Kidney (tissue), 14 donors: ENCODE data around the gene ITPK1. TPM values are rescaled to one million over a fixed set of nuclear protein-coding genes. Genes with fewer than 3 reads are reported as not detected.

ENCODE experiments used
- DNase-seq, 5 donors: peaks; one replicate each; pipeline ENCODE4 v3.0.0-alpha.2; 2013 to 2020
- FAIRE-seq: peaks from 2 replicates; lab custom pipeline; 2012; peaks lifted over from hg19 to GRCh38; lab: Jason Lieb, UNC
- H3K27ac ChIP-seq, 2 donors: one replicate each; pipeline ENCODE4 v1.7.0; 2013; ENCODE audit warnings: low read depth in 2 of 2, low read length in 2 of 2, inconsistent platforms in 1 of 2
- H3K27me3 ChIP-seq: one replicate; pipeline ENCODE4 v1.7.1; 2013; ENCODE audit warnings: low read length, inconsistent platforms; ENCODE audit not compliant: control insufficient read depth, insufficient read depth
- H3K36me3 ChIP-seq, 3 donors: one replicate each; pipeline versions ENCODE4 v1.7.0 to v1.7.1; 2013; ENCODE audit warnings: low read length in 3 of 3, control low read depth in 1 of 3, inconsistent platforms in 1 of 3; ENCODE audit not compliant: insufficient read depth in 3 of 3, control insufficient read depth in 2 of 3
- H3K4me1 ChIP-seq, 3 donors: one replicate each; pipeline versions ENCODE4 v1.7.0 to v1.7.1; 2013; ENCODE audit warnings: low read length in 3 of 3, inconsistent platforms in 1 of 3, low read depth in 1 of 3; ENCODE audit not compliant: control insufficient read depth in 2 of 3, insufficient read depth in 2 of 3
- H3K4me3 ChIP-seq, 3 donors: one replicate each; pipeline versions ENCODE4 v1.7.0 to v1.8.1; 2013; ENCODE audit warnings: low read length in 3 of 3, control low read depth in 1 of 3, inconsistent platforms in 1 of 3
- H3K9ac ChIP-seq, 3 donors: one replicate each; pipeline versions ENCODE4 v1.7.0 to v1.7.1; 2013; ENCODE audit warnings: low read length in 3 of 3, control low read depth in 1 of 3, inconsistent platforms in 1 of 3
- H3K9me3 ChIP-seq, 3 donors: one replicate each; pipeline versions ENCODE4 v1.7.0 to v1.7.1; 2013; ENCODE audit warnings: low read length in 3 of 3, control low read depth in 1 of 3, inconsistent platforms in 1 of 3; ENCODE audit not compliant: control insufficient read depth in 2 of 3, insufficient read depth in 1 of 3
- intact Hi-C: fragments of 100-400 bp; cut with DNase I; formaldehyde crosslinking; loops from one replicate; pipeline ENCODE4 v1.11.1; 2022
- polyA plus RNA-seq: library from polyadenylated mRNA; stranded (reverse); fragments of 350-450 nt; fragmentation: Illumina TruSeq; extraction: RNeasy Lipid Tissue Mini Kit (QIAGEN cat#74804); gene quantifications from one replicate; pipeline ENCODE4 v1.2.3, GENCODE V29; 2014; ENCODE audit warnings: low read depth, low replicate concordance; ENCODE audit not compliant: insufficient read depth
- total RNA-seq: library from RNA; stranded (reverse); fragmentation: NEBNext Ultra II Directional; extraction: Animal tissue kit (Norgen Biotek cat#: 25700); gene quantifications from one replicate; pipeline ENCODE4 v1.2.1, GENCODE V29; 2021
- TF ChIP-seq, protein P1 (sequence below): IDR thresholded peaks from 3 replicates; pipeline ENCODE4 v1.5.1; 2012; ENCODE audit warnings: mild to moderate bottlenecking, moderate library complexity, borderline replicate concordance; ENCODE audit not compliant: insufficient read depth; ENCODE audit errors: extremely low read depth
- donor health status: control.
- donor health status: control.
- donor health status: control.
- donor health status: control.
- donor health status: control.
- donor health status: DM: yes; HTN: yes; CAD: no.
- donor health status: Normal renal cell carcinoma (clear cell type).

The ITPK1 gene
- total and polyA plus RNA-seq, 2 donors from 2014 or later: 43.6 to 92.0 TPM

DNA sequence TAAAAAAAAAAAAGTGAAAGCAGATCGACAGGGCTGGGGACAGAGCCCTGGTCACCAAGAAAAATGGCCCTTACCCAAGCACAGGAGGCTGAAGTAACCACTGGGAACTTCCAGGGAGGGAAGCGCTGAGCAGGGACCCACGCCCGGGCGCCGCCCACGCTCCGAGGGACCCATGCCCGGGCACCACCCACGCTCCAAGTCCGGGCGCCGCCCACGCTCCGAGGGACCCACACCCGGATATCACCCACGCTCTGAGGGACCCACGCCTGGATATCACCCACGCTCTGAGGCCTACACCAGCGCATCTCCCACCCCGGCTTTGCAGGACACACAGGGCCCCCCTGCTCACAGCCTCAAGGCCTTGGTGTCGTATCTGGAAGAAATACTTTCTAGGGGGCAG is 167.1 kb downstream of the ITPK1 start:
- TF ChIP-seq, protein P1, sequence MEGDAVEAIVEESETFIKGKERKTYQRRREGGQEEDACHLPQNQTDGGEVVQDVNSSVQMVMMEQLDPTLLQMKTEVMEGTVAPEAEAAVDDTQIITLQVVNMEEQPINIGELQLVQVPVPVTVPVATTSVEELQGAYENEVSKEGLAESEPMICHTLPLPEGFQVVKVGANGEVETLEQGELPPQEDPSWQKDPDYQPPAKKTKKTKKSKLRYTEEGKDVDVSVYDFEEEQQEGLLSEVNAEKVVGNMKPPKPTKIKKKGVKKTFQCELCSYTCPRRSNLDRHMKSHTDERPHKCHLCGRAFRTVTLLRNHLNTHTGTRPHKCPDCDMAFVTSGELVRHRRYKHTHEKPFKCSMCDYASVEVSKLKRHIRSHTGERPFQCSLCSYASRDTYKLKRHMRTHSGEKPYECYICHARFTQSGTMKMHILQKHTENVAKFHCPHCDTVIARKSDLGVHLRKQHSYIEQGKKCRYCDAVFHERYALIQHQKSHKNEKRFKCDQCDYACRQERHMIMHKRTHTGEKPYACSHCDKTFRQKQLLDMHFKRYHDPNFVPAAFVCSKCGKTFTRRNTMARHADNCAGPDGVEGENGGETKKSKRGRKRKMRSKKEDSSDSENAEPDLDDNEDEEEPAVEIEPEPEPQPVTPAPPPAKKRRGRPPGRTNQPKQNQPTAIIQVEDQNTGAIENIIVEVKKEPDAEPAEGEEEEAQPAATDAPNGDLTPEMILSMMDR: no peak
- FAIRE-seq (no peak), DNase-seq (peak in 1 of 5 donors; percentile 67)
- Histone ChIP-seq H3K9ac (no peak overlapping the region), H3K27me3 (no peaks in the 10 kb centered on the region), H3K4me1 (peaks cover 0 to 6% (median 0%) of the 10 kb centered on the region in 3 donors), H3K9me3 (no peaks in the 10 kb centered on the region), H3K36me3 (peaks cover 0 to 28% (median 18%) of the 10 kb centered on the region in 3 donors), H3K4me3 (no peak overlapping the region), H3K27ac (no peak overlapping the region)
- intact Hi-C loops: no loop called here

DNA sequence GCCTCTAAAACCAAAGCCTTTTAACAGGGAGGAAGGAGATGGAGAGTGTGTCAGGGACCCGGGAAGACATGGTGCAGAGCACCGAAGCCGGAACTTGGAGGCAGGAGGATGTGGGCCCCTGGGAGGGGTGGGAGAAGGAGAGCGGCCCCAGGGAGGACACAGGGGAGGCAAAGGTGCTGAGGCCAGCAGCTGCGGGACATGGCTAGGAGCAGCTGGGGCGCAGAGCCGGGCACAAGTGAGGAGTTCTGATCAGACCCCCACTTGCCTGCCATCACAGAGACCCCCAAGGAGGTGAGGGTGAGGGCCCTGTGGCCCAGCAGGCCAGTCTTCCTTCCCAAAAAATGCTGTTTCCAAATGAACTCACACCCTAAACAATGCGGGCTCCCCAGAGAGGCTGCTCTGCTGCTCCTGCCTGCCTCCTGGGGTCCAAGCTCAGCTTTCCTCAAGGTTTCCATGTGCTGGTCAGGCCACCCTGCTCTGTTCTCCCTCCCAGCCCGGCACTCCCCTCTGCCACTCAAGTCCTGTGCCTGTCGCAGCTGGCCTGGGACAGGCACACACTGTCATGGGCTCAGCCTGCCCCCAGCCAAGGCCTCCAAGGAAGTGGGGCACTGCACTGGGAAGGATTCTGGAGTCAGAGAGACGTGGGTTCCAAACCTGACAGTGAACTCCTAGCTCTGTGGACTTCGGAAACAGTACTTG is 168.7 kb downstream of the ITPK1 start:
- TF ChIP-seq, protein P1: no peak
- H3K27me3 ChIP-seq: no peaks in the 10 kb centered on the region
- H3K27ac ChIP-seq: no peak overlapping the region
- intact Hi-C loops: no loop called here
- DNase-seq: peak in 1 of 5 donors; percentile 61
- peaks cover 0 to 6% (median 0%) of the 10 kb centered on the region in 3 donors for H3K4me1 ChIP-seq
- peaks cover 0 to 28% (median 18%) of the 10 kb centered on the region in 3 donors for H3K36me3 ChIP-seq
- H3K4me3 ChIP-seq: no peak overlapping the region
- FAIRE-seq: no peak
- H3K9ac ChIP-seq: no peak overlapping the region
- no peaks in the 10 kb centered on the region for H3K9me3 ChIP-seq

DNA sequence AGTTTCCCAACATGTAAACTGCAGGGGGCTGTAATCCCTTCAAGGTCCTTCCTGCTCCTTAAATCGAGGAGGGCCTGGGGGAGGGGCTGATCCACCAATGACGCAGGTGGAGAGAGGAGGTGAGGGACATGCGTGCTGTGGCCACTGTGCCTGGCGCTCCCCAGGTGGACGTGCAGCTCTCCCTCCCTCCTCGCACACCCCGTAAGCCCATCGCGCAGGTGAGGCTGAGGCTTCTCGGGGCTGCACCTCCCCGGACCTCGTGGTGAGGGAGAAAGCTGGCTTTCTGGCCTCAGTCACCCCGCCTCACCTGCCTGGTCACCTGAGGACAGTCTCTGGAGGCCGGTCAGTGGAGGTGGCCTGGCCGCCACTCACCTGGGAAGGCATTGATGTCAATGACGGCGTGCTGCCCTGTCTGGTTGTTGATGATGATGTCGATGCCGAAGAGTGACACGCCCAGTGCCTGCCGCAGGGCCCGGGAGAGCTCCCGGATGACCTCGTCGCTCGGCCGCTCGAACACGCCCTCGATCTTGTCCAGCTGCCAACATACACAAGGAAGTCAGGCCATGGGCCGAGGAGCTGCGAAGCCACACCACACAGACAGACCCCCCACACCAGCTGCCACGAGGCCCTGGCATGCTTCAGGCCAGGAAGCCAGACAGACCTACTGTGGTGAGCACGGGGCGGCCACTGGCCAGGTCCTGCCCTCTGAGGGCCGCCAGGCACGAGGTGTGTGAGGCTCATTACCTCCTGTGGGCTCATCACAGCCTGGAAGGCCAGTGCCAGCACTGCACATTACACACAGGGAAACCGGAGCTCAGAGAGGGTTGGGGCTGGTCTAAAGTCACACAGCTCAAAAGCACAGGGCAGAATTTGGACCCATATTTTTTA is 169.5 kb downstream of the ITPK1 start:
- Histone ChIP-seq H3K9me3 (no peaks in the 10 kb centered on the region), H3K4me1 (peaks cover 0 to 4% (median 0%) of the 10 kb centered on the region in 3 donors), H3K4me3 (no peak overlapping the region), H3K27me3 (no peaks in the 10 kb centered on the region), H3K27ac (no peak overlapping the region), H3K9ac (no peak overlapping the region), H3K36me3 (peaks cover 0 to 26% (median 15%) of the 10 kb centered on the region in 3 donors)
- DNase-seq (peak in 2 of 5 donors; percentile 66 to 96), FAIRE-seq (no peak)
- TF ChIP-seq, protein P1: no peak
- intact Hi-C loops: no loop called here
